Erythroblast (primary cell): ENCODE measurements around the gene KIF26B.

Experiments used
- GATA1 ChIP-seq: IDR thresholded peaks from 2 replicates; pipeline ENCODE4 v1.6.1; 2011; ENCODE audit warnings: low read depth, mild to moderate bottlenecking, control low read depth, low read length, moderate library complexity
- POLR2A ChIP-seq: IDR thresholded peaks from 2 replicates; pipeline ENCODE4 v1.6.1; 2011; ENCODE audit warnings: mild to moderate bottlenecking, low read length

DNA sequence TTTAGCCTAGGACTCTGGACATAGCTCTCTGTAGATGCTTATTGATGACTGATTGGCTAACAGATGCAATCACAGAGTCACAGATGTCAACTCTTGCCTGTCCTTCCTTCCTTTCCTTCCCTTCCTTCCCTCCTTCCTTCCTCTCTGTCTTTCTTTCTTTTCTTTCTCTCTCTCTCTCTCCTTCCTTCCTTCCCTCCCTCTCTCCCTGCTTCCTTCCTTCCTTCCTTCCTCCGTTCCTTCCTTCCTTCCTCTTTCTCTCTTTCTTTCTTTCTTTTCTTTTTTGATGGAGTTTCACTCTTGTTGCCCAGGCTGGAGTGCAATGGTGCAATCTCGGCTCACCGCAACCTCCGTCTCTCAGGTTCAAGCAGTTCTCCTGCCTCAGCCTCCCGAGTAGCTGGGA is 106.1 kb downstream of the KIF26B start:
- TF ChIP-seq POLR2A (no peak), GATA1 (no peak)
